ENCODE measurements around the gene IGF1R.

- TF ChIP-seq CTCF (conservative IDR thresholded peaks at IDR 0.05) (no peak), EZH2 (IDR thresholded peaks at IDR 0.05; ENCODE audit: low read depth) (no peak)
These were observed 210.8 kb downstream of the IGF1R start for GRCh38 chr15:98859149-98859548.
